DOHH2 (cell line): ENCODE measurements around the gene WRNIP1.
A peak's percentile ranks its signal among the peaks of the same experiment; 100 is the strongest.

ENCODE experiments used
- H3F3A ChIP-seq: fragments of 200-600 bp; sonication (generic), shearing (Covaris generic); 2 replicates; pipeline ENCODE4 v1.6.0; 2016; ENCODE audit warnings: antibody characterized with exemption, mild to moderate bottlenecking; ENCODE audit not compliant: control insufficient read depth, insufficient read depth
- H3K27ac ChIP-seq: fragments of 200-600 bp; sonication (generic); 2 replicates; pipeline ENCODE4 v1.5.1; 2014; ENCODE audit warnings: low read depth, mild to moderate bottlenecking, low read length, moderate library complexity
- H3K27me3 ChIP-seq: fragments of 200-600 bp; sonication (generic); 2 replicates; pipeline ENCODE4 v1.6.1; 2014; ENCODE audit warnings: mild to moderate bottlenecking, low read length, mixed read lengths; ENCODE audit not compliant: control insufficient read depth
- H3K36me3 ChIP-seq: fragments of 200-600 bp; sonication (generic); 2 replicates; pipeline ENCODE4 v1.6.1; 2014; ENCODE audit warnings: mild to moderate bottlenecking, low read length, moderate library complexity, mixed read lengths; ENCODE audit not compliant: control insufficient read depth
- H3K4me1 ChIP-seq: fragments of 200-600 bp; sonication (generic); 2 replicates; pipeline ENCODE4 v1.6.1; 2014; ENCODE audit warnings: mild to moderate bottlenecking, low read length, mixed read lengths; ENCODE audit not compliant: control insufficient read depth
- H3K4me2 ChIP-seq: fragments of 200-600 bp; sonication (generic); 2 replicates; pipeline ENCODE4 v1.6.0; 2014; ENCODE audit warnings: mild to moderate bottlenecking, low read length, moderate library complexity
- H3K4me3 ChIP-seq: fragments of 200-600 bp; sonication (generic); 2 replicates; pipeline ENCODE4 v1.5.1; 2014; ENCODE audit warnings: mild to moderate bottlenecking, low read length, mixed read lengths
- H3K79me2 ChIP-seq: fragments of 200-600 bp; sonication (generic); 2 replicates; pipeline ENCODE4 v1.6.1; 2014; ENCODE audit warnings: mild to moderate bottlenecking, low read length, mixed read lengths; ENCODE audit not compliant: control insufficient read depth
- H3K9me2 ChIP-seq: fragments of 200-600 bp; sonication (generic); replicated peaks from 2 replicates; pipeline ENCODE4 v1.6.1; 2014; ENCODE audit warnings: mild to moderate bottlenecking, low read length, mixed read lengths; ENCODE audit not compliant: control insufficient read depth
- H3K9me3 ChIP-seq: fragments of 200-600 bp; sonication (generic); 2 replicates; pipeline ENCODE4 v1.6.1; 2014; ENCODE audit warnings: antibody characterized with exemption, low read length, mixed read lengths; ENCODE audit not compliant: control insufficient read depth, insufficient read depth
- H4K20me1 ChIP-seq: fragments of 200-600 bp; sonication (generic); 2 replicates; pipeline ENCODE4 v1.6.0; 2014; ENCODE audit warnings: low read depth, mild to moderate bottlenecking, antibody characterized with exemption, low read length, moderate library complexity; ENCODE audit not compliant: control insufficient read depth, insufficient read depth
- CTCF ChIP-seq: fragments of 200-600 bp; sonication (generic); IDR thresholded peaks from one replicate; pipeline ENCODE4 v1.5.1; 2014; ENCODE audit warnings: antibody characterized with exemption, mild to moderate bottlenecking, low read depth, low read length; ENCODE audit not compliant: poor library complexity, severe bottlenecking
- EZH2phosphoT487 ChIP-seq: fragments of 200-600 bp; sonication (generic); IDR thresholded peaks from 2 replicates; pipeline ENCODE4 v1.6.1; 2017; ENCODE audit warnings: borderline replicate concordance, mild to moderate bottlenecking, antibody characterized with exemption, low read length, moderate library complexity, mixed read lengths

The WRNIP1 gene

GRCh38 chr6:2795956-2796355, 30.8 kb downstream of the WRNIP1 start:
- Histone ChIP-seq H4K20me1 (no peaks in the 10 kb centered on the region), H3K4me1 (peaks cover 26% of the 10 kb centered on the region), H3K27ac (no peak overlapping the region), H3K9me3 (no peaks in the 10 kb centered on the region), H3K79me2 (peaks cover 2% of the 10 kb centered on the region; the same call in 1 of the 2 replicates), H3K4me3 (no peak overlapping the region), H3K9me2 (no peaks in the 10 kb centered on the region), H3K36me3 (peaks cover 2% of the 10 kb centered on the region; the same call in 1 of the 2 replicates), H3F3A (peaks cover under 1% of the 10 kb centered on the region; the same call in 1 of the 2 replicates), H3K27me3 (no peaks in the 10 kb centered on the region), H3K4me2 (no peak overlapping the region)
- TF ChIP-seq EZH2phosphoT487 (no peak), CTCF (no peak)

DNA sequence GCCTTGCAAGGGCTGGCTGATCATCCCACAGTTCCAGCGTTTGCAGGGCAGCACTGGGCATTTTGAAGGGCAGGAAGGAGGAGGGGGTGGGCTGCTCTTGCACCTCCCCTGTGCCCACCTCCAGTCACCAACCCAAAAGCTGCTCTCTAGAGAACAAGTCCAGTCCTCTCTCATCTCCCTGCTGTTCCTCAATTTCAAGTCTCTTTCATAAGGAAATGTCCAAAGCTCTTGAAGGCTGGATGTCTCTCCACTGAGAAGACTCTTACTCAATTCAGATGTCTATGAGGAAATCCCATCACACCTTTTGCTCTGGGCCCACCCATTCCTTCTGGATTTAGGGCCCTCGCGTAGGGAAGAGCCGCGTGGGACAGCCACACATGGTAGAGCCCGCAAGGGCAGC, 31.7 kb downstream of the WRNIP1 start:
- H3K9me2 ChIP-seq, result no peaks in the 10 kb centered on the region
- no peaks in the 10 kb centered on the region for H4K20me1 ChIP-seq
- no peaks in the 10 kb centered on the region for H3F3A ChIP-seq
- H3K9me3 ChIP-seq, result no peaks in the 10 kb centered on the region
- no peaks in the 10 kb centered on the region for H3K79me2 ChIP-seq
- H3K27ac ChIP-seq, result no peak overlapping the region
- TF ChIP-seq CTCF (no peak), EZH2phosphoT487 (no peak)
- no peak overlapping the region for H3K4me2 ChIP-seq
- H3K4me1 ChIP-seq, result peaks cover 24% of the 10 kb centered on the region
- H3K4me3 ChIP-seq, result no peak overlapping the region
- no peaks in the 10 kb centered on the region for H3K27me3 ChIP-seq
- no peaks in the 10 kb centered on the region for H3K36me3 ChIP-seq

DNA sequence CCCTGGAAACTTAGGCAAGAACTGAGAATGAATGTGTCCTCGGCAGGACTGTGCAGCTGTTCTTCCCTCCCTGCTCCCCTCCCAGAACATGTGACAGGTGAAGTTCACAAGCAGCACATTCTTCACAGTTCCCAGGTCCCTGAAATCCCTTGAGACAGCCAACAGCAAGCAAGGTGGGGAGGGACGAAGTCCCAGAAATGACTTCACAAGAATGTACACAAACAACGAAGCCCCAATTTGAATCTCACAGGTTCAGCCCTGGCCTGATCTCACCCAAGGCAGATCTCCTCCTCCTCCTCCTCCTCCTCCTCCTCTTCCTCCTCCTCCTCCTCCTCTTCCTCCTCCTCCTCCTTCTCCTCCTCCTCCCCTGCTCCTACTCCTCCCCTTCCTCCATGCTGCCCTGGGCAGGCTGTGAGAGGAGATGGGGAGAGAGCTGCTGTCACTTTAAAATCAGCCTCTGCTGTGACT, 32.4 kb downstream of the WRNIP1 start:
- Histone ChIP-seq H3K9me2 (no peaks in the 10 kb centered on the region), H3K4me2 (peak overlapping the region; percentile 18; the same call in 1 of the 2 replicates), H4K20me1 (no peaks in the 10 kb centered on the region), H3K79me2 (no peaks in the 10 kb centered on the region), H3K4me1 (peaks cover 24% of the 10 kb centered on the region), H3K4me3 (no peak overlapping the region), H3K9me3 (no peaks in the 10 kb centered on the region), H3F3A (no peaks in the 10 kb centered on the region), H3K36me3 (no peaks in the 10 kb centered on the region), H3K27ac (no peak overlapping the region), H3K27me3 (no peaks in the 10 kb centered on the region)
- no peak for TF ChIP-seq EZH2phosphoT487
- no peak for TF ChIP-seq CTCF
